Effector memory CD8-positive, alpha-beta T cell (primary cell): ENCODE data around the gene MAD1L1.

Experiments used
- ATAC-seq: fragments of 150-1000 bp; cut with Tn5 transposase; replicated peaks from 2 replicates; pipeline ENCODE4 v1.10.0; 2021; ENCODE audit warnings: mild to moderate bottlenecking, moderate library complexity
- DNase-seq, 3 experiments: peaks; one replicate each; pipeline ENCODE4 v3.0.0; 2021
- H3K27ac Mint-ChIP-seq, 2 donors: one replicate each; pipeline ENCODE4 v1.8.0; 2022; ENCODE audit warnings: mild to moderate bottlenecking in 2 of 2, mixed read lengths in 2 of 2, moderate library complexity in 2 of 2
- H3K27me3 Mint-ChIP-seq, 2 donors: one replicate each; pipeline ENCODE4 v1.8.0; 2022; ENCODE audit warnings: mixed read lengths in 2 of 2
- H3K36me3 Mint-ChIP-seq: one replicate; pipeline ENCODE4 v1.8.0; 2022; ENCODE audit warnings: mild to moderate bottlenecking, moderate library complexity, mixed read lengths; ENCODE audit not compliant: insufficient read depth
- H3K4me1 Mint-ChIP-seq, 2 donors: one replicate each; pipeline ENCODE4 v1.8.0; 2022; ENCODE audit warnings: low read depth in 2 of 2, mixed read lengths in 2 of 2
- H3K4me3 Mint-ChIP-seq, 2 donors: one replicate each; pipeline ENCODE4 v1.8.0; 2022; ENCODE audit warnings: mild to moderate bottlenecking in 2 of 2, mixed read lengths in 2 of 2, moderate library complexity in 2 of 2
- H3K9me3 Mint-ChIP-seq, 2 donors: one replicate each; pipeline ENCODE4 v1.8.0; 2022; ENCODE audit warnings: mixed read lengths in 2 of 2

The MAD1L1 gene

GRCh38 chr7:2255145-2256139 is 22.7 kb upstream of the MAD1L1 start:
- Mint-ChIP-seq H3K9me3 (no peaks in the 10 kb centered on the region), H3K36me3 (peaks cover 6% of the 10 kb centered on the region), H3K4me1 (peaks cover 14 to 18% of the 10 kb centered on the region in 2 donors), H3K4me3 (peak overlapping the region in 1 of 2 donors; percentile 31), H3K27ac (no peak overlapping the region), H3K27me3 (no peaks in the 10 kb centered on the region)
- no peak for ATAC-seq
- DNase-seq: no peak

DNA sequence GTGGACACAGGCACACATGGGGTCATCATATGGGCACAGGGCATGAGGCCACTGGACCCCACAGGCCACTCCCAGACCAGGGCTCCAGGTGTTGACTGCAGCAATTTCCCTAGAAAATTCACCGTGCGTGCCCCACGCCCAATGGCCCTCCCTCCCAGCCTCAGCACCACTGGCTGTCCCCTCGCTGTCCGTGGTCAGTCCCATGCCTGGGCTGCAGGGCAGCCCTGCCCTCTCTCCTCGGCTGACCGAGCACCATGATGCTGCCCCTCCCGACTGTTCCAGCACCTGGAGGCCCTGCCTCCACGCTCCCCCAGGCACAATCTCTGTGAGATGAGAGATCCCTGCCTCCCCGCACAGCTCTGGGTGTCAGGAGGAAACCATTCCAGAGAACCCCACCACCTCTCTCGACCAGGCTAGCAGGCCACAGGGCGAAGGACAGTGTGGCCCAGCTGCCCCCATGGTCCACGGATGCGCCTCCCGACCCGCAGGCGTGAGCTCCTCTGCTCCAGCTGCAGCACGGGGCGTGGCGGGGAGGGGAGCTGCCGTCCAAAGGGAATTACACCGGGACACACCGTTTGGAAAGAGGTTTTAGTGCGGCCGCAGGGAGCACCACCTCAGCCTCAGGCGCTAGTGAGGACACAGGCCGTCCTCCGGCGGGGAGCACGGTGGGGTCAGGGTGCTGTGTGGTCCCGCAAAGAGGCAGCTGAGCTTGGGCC is 21.8 kb upstream of the MAD1L1 start:
- Mint-ChIP-seq H3K27ac (peak overlapping the region in 1 of 2 donors; percentile 78), H3K4me1 (peaks cover 14 to 20% of the 10 kb centered on the region in 2 donors), H3K9me3 (no peaks in the 10 kb centered on the region), H3K36me3 (peaks cover 10% of the 10 kb centered on the region), H3K27me3 (no peaks in the 10 kb centered on the region), H3K4me3 (no peak overlapping the region)
- no peak for DNase-seq
- no peak for ATAC-seq

DNA sequence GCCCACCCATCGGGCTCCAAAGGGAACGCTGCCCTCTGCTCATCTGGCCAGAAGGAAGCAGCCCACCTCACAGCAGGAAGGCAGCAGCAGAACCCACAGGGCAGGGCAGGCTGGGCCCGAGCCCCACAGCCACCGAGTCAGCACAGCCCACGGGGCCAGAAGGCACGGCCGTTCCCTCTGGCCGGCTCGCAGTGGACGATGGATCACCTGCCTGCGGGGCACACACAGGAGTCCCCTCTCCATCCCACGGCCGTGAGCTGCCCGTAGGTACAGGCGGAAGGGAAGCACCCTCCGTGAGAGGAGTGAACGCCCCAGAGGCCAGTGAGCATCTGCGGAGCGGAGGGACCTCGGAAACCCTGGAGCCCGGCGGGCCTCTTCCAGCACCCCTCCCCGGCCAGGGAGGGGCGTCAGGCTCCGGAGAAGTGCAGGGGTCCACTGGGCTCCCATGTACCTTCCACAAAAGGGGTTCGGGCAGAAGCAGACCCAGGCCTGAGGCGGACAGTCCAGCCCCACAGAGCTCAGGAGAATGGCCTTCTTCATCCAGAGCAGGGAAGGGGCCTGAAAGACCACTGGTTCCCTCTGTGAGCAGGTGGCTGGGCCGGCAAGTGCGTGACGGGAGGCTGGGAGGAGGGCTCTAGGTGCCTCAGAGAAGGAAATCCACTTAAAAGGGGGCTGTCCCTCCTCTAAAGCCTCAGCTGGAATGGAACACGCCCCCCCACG is 20.9 kb upstream of the MAD1L1 start:
- Mint-ChIP-seq H3K9me3 (no peaks in the 10 kb centered on the region), H3K4me3 (no peak overlapping the region), H3K36me3 (peaks cover 15% of the 10 kb centered on the region), H3K4me1 (peaks cover 11 to 17% of the 10 kb centered on the region in 2 donors), H3K27ac (peak overlapping the region; percentile 78 to 84), H3K27me3 (no peaks in the 10 kb centered on the region)
- DNase-seq (no peak), ATAC-seq (no peak)

- H3K9me3 Mint-ChIP-seq: no peaks in the 10 kb centered on the region
- no peak for ATAC-seq
- peaks cover 15 to 22% of the 10 kb centered on the region in 2 donors for H3K4me1 Mint-ChIP-seq
- peaks cover 15% of the 10 kb centered on the region for H3K36me3 Mint-ChIP-seq
- H3K27me3 Mint-ChIP-seq: no peaks in the 10 kb centered on the region
- H3K27ac Mint-ChIP-seq: peak overlapping the region in 1 of 2 donors; percentile 84
- no peak overlapping the region for H3K4me3 Mint-ChIP-seq
- no peak for DNase-seq
These were observed 20.3 kb upstream of the MAD1L1 start for GRCh38 chr7:2253021-2253420.

DNA sequence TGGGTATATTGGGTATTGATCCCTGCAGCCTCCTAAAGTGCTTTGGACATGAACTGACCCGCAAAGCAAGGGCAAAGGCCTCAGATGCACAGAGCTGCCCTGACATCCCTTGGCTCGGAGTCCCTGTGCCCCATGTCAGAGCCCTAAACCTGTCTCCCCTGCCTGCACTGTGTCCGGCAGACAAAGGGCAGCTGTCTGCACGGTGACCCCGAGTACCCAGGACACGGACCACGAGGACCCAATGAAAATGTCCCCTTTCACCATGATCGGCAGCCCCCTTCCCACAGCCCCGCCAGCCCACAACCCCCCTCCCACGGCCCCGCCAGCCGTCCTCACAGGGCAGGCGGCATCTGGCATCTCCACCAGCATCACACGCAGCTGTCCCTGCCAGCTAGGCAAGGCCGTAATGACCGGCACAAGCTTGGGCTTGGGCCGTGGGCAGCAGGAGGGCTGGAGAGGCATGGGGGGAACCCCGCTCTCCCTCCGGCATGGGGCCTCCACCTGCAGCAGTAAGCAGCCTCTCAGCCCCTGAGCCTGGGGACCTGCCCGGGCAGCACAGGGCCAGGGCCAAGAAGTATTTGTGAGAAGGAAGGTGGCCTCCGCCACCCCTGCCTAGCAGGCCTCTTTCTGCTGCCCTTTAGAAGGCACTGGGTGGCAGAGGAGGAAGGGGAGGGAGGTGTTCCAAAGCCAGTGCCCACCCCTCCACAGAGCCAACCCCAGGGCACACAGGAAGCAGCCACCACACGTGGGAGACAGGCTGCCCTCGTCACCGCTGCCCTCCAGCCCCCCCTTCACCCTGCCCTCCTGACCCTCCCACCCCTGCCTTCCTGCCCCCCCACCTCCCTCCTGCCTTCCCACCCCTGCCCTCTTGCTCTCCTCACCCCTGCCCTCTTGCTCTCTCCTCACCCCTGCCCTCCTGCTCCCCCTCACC is 19.4 kb upstream of the MAD1L1 start:
- H3K27me3 Mint-ChIP-seq: no peaks in the 10 kb centered on the region
- peak overlapping the region in 1 of 2 donors; percentile 84 for H3K27ac Mint-ChIP-seq
- ATAC-seq: peak; percentile 84

DNA sequence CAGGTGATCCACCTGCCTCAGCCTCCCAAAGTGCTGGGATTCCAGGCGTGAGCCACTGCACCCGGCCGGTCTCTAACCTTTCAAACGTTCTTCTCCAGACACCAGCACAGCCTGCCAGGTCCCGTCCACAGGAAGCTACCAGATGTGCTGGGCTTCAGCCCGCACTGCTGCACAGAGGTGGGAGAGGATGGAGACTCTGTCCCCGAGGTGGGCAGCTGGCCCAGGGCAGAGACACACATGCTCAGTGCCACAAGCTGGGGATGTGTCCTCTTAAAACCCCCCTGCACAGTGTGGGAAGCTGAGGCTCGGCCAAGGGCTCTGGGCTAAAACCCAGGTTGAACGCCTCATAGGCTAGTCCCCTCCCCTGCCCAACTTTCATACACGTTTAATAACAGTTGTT is 18.6 kb upstream of the MAD1L1 start:
- no peak overlapping the region for H3K4me3 Mint-ChIP-seq
- H3K4me1 Mint-ChIP-seq: peaks cover 16 to 24% of the 10 kb centered on the region in 2 donors
- ATAC-seq (no peak), DNase-seq (no peak)
- peaks cover 12% of the 10 kb centered on the region for H3K36me3 Mint-ChIP-seq
- no peaks in the 10 kb centered on the region for H3K27me3 Mint-ChIP-seq
- no peak overlapping the region for H3K27ac Mint-ChIP-seq
- H3K9me3 Mint-ChIP-seq: no peaks in the 10 kb centered on the region

More for the DNA sequence above, 19.4 kb upstream of the MAD1L1 start:
- H3K4me3 Mint-ChIP-seq: no peak overlapping the region
- H3K9me3 Mint-ChIP-seq: no peaks in the 10 kb centered on the region
- peaks cover 16 to 24% of the 10 kb centered on the region in 2 donors for H3K4me1 Mint-ChIP-seq
- DNase-seq: no peak
- peaks cover 12% of the 10 kb centered on the region for H3K36me3 Mint-ChIP-seq

GRCh38 chr7:2249744-2250323 is 17.1 kb upstream of the MAD1L1 start:
- Mint-ChIP-seq H3K36me3 (peaks cover 14% of the 10 kb centered on the region), H3K4me3 (no peak overlapping the region), H3K4me1 (peaks cover 13 to 20% of the 10 kb centered on the region in 2 donors), H3K27me3 (no peaks in the 10 kb centered on the region), H3K9me3 (no peaks in the 10 kb centered on the region), H3K27ac (no peak overlapping the region)
- ATAC-seq (no peak), DNase-seq (no peak)

DNA sequence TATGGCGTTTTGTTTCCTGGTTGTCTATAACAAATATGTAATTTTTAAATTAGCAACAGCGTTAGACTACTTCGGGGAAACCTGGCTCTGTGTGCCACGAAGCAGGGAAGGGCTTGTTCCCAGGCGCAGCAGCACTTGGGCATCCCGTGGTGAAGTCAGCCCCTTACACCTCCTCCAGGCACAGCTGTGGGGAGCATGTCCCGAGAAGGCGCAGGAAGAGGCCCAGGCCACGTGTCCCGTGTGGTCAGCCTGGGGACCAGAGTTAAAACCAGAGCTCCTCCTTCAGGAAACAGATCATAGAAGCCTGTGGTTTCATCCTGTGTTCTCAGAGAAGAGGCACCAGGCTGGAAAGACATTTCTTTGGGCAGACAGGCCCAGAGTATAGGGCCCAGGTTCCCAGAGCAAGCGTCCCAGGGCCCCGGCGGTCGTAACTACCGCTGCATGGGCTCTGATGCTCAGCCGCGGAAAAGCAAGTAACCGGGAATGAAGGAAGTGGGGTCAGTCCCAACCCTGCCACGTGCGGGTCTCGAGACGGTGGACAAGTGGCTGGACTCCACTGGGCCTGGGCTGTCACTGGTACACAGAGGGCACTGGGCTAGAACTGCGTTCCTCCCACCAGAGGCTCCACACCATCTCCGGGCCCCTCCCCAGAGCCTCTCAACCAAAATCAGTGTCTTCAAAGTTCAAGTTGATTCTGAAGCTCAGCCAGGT is 16.4 kb upstream of the MAD1L1 start:
- H3K9me3 Mint-ChIP-seq: no peaks in the 10 kb centered on the region
- H3K36me3 Mint-ChIP-seq: peaks cover 14% of the 10 kb centered on the region
- H3K4me3 Mint-ChIP-seq: peak overlapping the region; percentile 41 to 67
- ATAC-seq (peak; percentile 50), DNase-seq (no peak)
- H3K27me3 Mint-ChIP-seq: no peaks in the 10 kb centered on the region
- peaks cover 13 to 20% of the 10 kb centered on the region in 2 donors for H3K4me1 Mint-ChIP-seq
- peak overlapping the region; percentile 78 to 79 for H3K27ac Mint-ChIP-seq

GRCh38 chr7:2247141-2247995 is 14.6 kb upstream of the MAD1L1 start:
- Mint-ChIP-seq H3K27me3 (no peaks in the 10 kb centered on the region), H3K4me1 (peaks cover 14 to 22% of the 10 kb centered on the region in 2 donors), H3K9me3 (no peaks in the 10 kb centered on the region), H3K4me3 (no peak overlapping the region), H3K36me3 (peaks cover 14% of the 10 kb centered on the region), H3K27ac (peak overlapping the region in 1 of 2 donors; percentile 63)
- ATAC-seq: no peak
- DNase-seq: no peak

- Mint-ChIP-seq H3K36me3 (peaks cover 18% of the 10 kb centered on the region), H3K4me3 (no peak overlapping the region), H3K27ac (no peak overlapping the region), H3K4me1 (peaks cover 14 to 23% of the 10 kb centered on the region in 2 donors), H3K27me3 (no peaks in the 10 kb centered on the region), H3K9me3 (no peaks in the 10 kb centered on the region)
- DNase-seq (no peak), ATAC-seq (no peak)
These were observed 13.3 kb upstream of the MAD1L1 start for GRCh38 chr7:2245883-2246675.
